IMR-90 (cell line): ENCODE measurements around the gene NIPSNAP2. TPM values are rescaled to one million over a fixed set of nuclear protein-coding genes. Genes with fewer than 3 reads are reported as not detected.

Experiments used
- ATAC-seq: fragments of 200-7000 bp; cut with Tn5 transposase; 2 replicates; pipeline ENCODE4 v1.9.1; 2020; ENCODE audit warnings: low read depth, mild to moderate bottlenecking, moderate library complexity
- BruUV-seq: library from RNA; stranded (reverse); fragments of 400-500 nt; replicated peaks from 2 replicates; lab custom pipeline; 2021; lab: Mats Ljungman, UMichigan
- CTCF ChIA-PET: fragments of 300-600 bp; formaldehyde crosslinking; extraction: SDS; loops from one replicate; lab custom pipeline; 2021; ENCODE audit warnings: antibody characterized with exemption; lab: Yijun Ruan, JAX
- POLR2A ChIA-PET: fragments of 300-600 bp; sonication (Branson Sonifier 250); formaldehyde crosslinking; loops from one replicate; lab custom pipeline; 2022; ENCODE audit warnings: antibody characterized with exemption; ENCODE audit not compliant: unreplicated experiment; lab: Charles Lee
- DNase-seq: peaks from one replicate; pipeline ENCODE4 v3.0.0; 2013
- H2AFZ ChIP-seq: replicated peaks from 2 replicates; pipeline ENCODE3; 2013; ENCODE audit warnings: low read length, mild to moderate bottlenecking; ENCODE audit not compliant: poor library complexity
- H2AK5ac ChIP-seq: 2 replicates; pipeline ENCODE4 v1.6.1; 2013; ENCODE audit warnings: low read depth, low read length, inconsistent platforms
- H2AK9ac ChIP-seq: replicated peaks from 2 replicates; pipeline ENCODE3; 2013; ENCODE audit warnings: mild to moderate bottlenecking, low read depth, low read length, moderate library complexity; ENCODE audit not compliant: poor library complexity
- H2BK120ac ChIP-seq: 2 replicates; pipeline ENCODE4 v1.6.1; 2013; ENCODE audit warnings: low read depth, low read length, inconsistent platforms
- H2BK15ac ChIP-seq: 3 replicates; pipeline ENCODE4 v1.6.1; 2013; ENCODE audit warnings: low read depth, low read length, inconsistent platforms
- H2BK20ac ChIP-seq: 2 replicates; pipeline ENCODE4 v1.6.1; 2013; ENCODE audit warnings: low read depth, mild to moderate bottlenecking, inconsistent platforms, low read length, moderate library complexity
- H2BK5ac ChIP-seq: 2 replicates; pipeline ENCODE4 v1.6.1; 2013; ENCODE audit warnings: mild to moderate bottlenecking, low read depth, low read length, inconsistent platforms; ENCODE audit not compliant: poor library complexity, severe bottlenecking
- H3K14ac ChIP-seq: replicated peaks from 2 replicates; pipeline ENCODE4 v1.6.1; 2013; ENCODE audit warnings: low read depth, low read length, inconsistent platforms
- H3K18ac ChIP-seq: 2 replicates; pipeline ENCODE4 v1.6.1; 2013; ENCODE audit warnings: low read depth, low read length, control low read depth
- H3K23ac ChIP-seq: 2 replicates; pipeline ENCODE4 v1.6.1; 2013; ENCODE audit warnings: low read depth, low read length, inconsistent platforms
- H3K27ac ChIP-seq: 2 replicates; pipeline ENCODE4 v1.5.1; 2013; ENCODE audit warnings: mild to moderate bottlenecking, control low read depth, low read length; ENCODE audit not compliant: insufficient read depth
- H3K27me3 ChIP-seq: 2 replicates; pipeline ENCODE4 v1.6.1; 2013; ENCODE audit warnings: low read length; ENCODE audit not compliant: control insufficient read depth, insufficient read depth
- H3K36me3 ChIP-seq: 2 replicates; pipeline ENCODE4 v1.6.1; 2013; ENCODE audit warnings: low read length, mixed read lengths; ENCODE audit not compliant: control insufficient read depth, insufficient read depth
- H3K4ac ChIP-seq: 2 replicates; pipeline ENCODE4 v1.6.1; 2013; ENCODE audit warnings: low read depth, low read length, inconsistent platforms
- H3K4me1 ChIP-seq: 2 replicates; pipeline ENCODE4 v1.6.1; 2013; ENCODE audit warnings: low read length, mixed read lengths; ENCODE audit not compliant: control insufficient read depth, insufficient read depth
- H3K4me2 ChIP-seq: 2 replicates; pipeline ENCODE4 v1.6.1; 2013; ENCODE audit warnings: low read depth, mild to moderate bottlenecking, control low read depth, low read length, moderate library complexity
- H3K4me3 ChIP-seq: 2 replicates; pipeline ENCODE4 v1.5.1; 2013; ENCODE audit warnings: low read depth, mild to moderate bottlenecking, control low read depth, low read length, moderate library complexity; ENCODE audit not compliant: insufficient read depth
- H3K56ac ChIP-seq: 2 replicates; pipeline ENCODE4 v1.6.1; 2013; ENCODE audit warnings: low read length, inconsistent platforms; ENCODE audit not compliant: insufficient read depth; ENCODE audit errors: extremely low read depth
- H3K79me1 ChIP-seq, 2 experiments: 2 replicates each; pipeline ENCODE4 v1.6.1; 2013; ENCODE audit warnings: low read length in 2 of 2, inconsistent platforms in 1 of 2, low read depth in 1 of 2
- H3K9ac ChIP-seq: 2 replicates; pipeline ENCODE4 v1.6.1; 2013; ENCODE audit warnings: low read depth, low read length, control low read depth
- H3K9me1 ChIP-seq: 2 replicates; pipeline ENCODE4 v1.6.1; 2013; ENCODE audit warnings: low read length, inconsistent platforms; ENCODE audit not compliant: insufficient read depth
- H3K9me3 ChIP-seq: 2 replicates; pipeline ENCODE4 v1.6.1; 2013; ENCODE audit warnings: low read length; ENCODE audit not compliant: control insufficient read depth, insufficient read depth
- H4K20me1 ChIP-seq: 2 replicates; pipeline ENCODE4 v1.6.1; 2013; ENCODE audit warnings: low read length, inconsistent platforms; ENCODE audit not compliant: insufficient read depth
- H4K5ac ChIP-seq: 2 replicates; pipeline ENCODE4 v1.6.1; 2013; ENCODE audit warnings: mild to moderate bottlenecking, low read depth, low read length, control low read depth
- H4K8ac ChIP-seq, 2 experiments: 2 replicates each; pipeline ENCODE4 v1.6.1; 2013; ENCODE audit warnings: low read depth in 2 of 2, low read length in 2 of 2, control low read depth in 1 of 2, inconsistent platforms in 1 of 2
- H4K91ac ChIP-seq: 2 replicates; pipeline ENCODE4 v1.6.1; 2013; ENCODE audit warnings: low read depth, low read length, inconsistent platforms; ENCODE audit not compliant: insufficient read depth
- CEBPB ChIP-seq: IDR thresholded peaks from 2 replicates; pipeline ENCODE4 v1.6.1; 2012; ENCODE audit warnings: low read depth, low read length, improper control_type of control experiment
- CHD1 ChIP-seq: IDR thresholded peaks from 2 replicates; pipeline ENCODE4 v1.6.1; 2012; ENCODE audit warnings: low read depth, low read length, improper control_type of control experiment
- CTCF ChIP-seq: conservative IDR thresholded peaks from 2 replicates; pipeline ENCODE4 v1.5.1; 2012; ENCODE audit warnings: mild to moderate bottlenecking, low read depth, low read length, improper control_type of control experiment
- ELK1 ChIP-seq: fragments of 150-350 bp; IDR thresholded peaks from 2 replicates; pipeline ENCODE4 v1.6.1; 2016; ENCODE audit warnings: low read depth, mild to moderate bottlenecking, low read length, moderate library complexity, borderline replicate concordance
- FOS ChIP-seq: fragments of 150-350 bp; IDR thresholded peaks from 2 replicates; pipeline ENCODE4 v1.6.1; 2016; ENCODE audit warnings: low read depth, low read length
- MAFK ChIP-seq: IDR thresholded peaks from 2 replicates; pipeline ENCODE4 v1.6.1; 2012; ENCODE audit warnings: low read depth, low read length, improper control_type of control experiment
- MAZ ChIP-seq: IDR thresholded peaks from 2 replicates; pipeline ENCODE4 v1.6.1; 2012; ENCODE audit warnings: low read depth, mild to moderate bottlenecking, low read length, improper control_type of control experiment, moderate library complexity, borderline replicate concordance
- MXI1 ChIP-seq: IDR thresholded peaks from 2 replicates; pipeline ENCODE4 v1.6.1; 2012; ENCODE audit warnings: low read depth, mild to moderate bottlenecking, low read length, moderate library complexity, borderline replicate concordance
- NFE2L2 ChIP-seq: fragments of 150-350 bp; IDR thresholded peaks from 2 replicates; pipeline ENCODE4 v1.6.1; 2016; ENCODE audit warnings: low read depth, mild to moderate bottlenecking, low read length
- POLR2A ChIP-seq: IDR thresholded peaks from 2 replicates; pipeline ENCODE4 v1.6.1; 2012; ENCODE audit warnings: mild to moderate bottlenecking, low read depth, low read length
- RAD21 ChIP-seq: IDR thresholded peaks from 2 replicates; pipeline ENCODE4 v1.6.1; 2012; ENCODE audit warnings: low read length, improper control_type of control experiment
- RFX5 ChIP-seq: IDR thresholded peaks from 2 replicates; pipeline ENCODE4 v1.8.0; 2012; ENCODE audit warnings: low read depth, mild to moderate bottlenecking, low read length, moderate library complexity
- SMC3 ChIP-seq: fragments of 150-350 bp; IDR thresholded peaks from 2 replicates; pipeline ENCODE4 v1.6.1; 2016; ENCODE audit warnings: low read depth, mild to moderate bottlenecking, antibody characterized with exemption, low read length, moderate library complexity
- USF2 ChIP-seq: fragments of 150-350 bp; IDR thresholded peaks from 2 replicates; pipeline ENCODE4 v1.6.1; 2017; ENCODE audit warnings: mild to moderate bottlenecking, antibody characterized with exemption, low read length, low read depth
- WGBS, 2 experiments: methylation state at CpG; one replicate each; pipeline versions ENCODE4 v1.1.5 to v1.1.7; 2013; ENCODE audit warnings: missing lambda C conversion rate in 2 of 2; ENCODE audit not compliant: insufficient read length in 1 of 2; ENCODE audit errors: extremely low coverage in 2 of 2; 5-methylcytosine and 5-hydroxymethylcytosine counted together
- dilution Hi-C: fragments of 300-500 bp; cut with HindIII; formaldehyde crosslinking; loops from one replicate; pipeline ENCODE4 v1.14.3; 2018; ENCODE audit warnings: low sequenced_read_pairs; ENCODE audit not compliant: unreplicated experiment
- in situ Hi-C: fragments of 300-500 bp; cut with MboI; formaldehyde crosslinking; loops from 3 replicates; pipeline ENCODE4 v1.14.3; 2019; ENCODE audit warnings: low sequenced_read_pairs, inconsistent platforms, mixed read lengths
- intact Hi-C: fragments of 100-400 bp; cut with micrococcal nuclease; formaldehyde crosslinking; loops from 2 replicates; pipeline ENCODE4 v1.10.0; 2022
- polyA plus RNA-seq, 3 experiments: library from polyadenylated mRNA; depleted of rRNA; stranded (reverse); fragments of >200 nt; gene quantifications; 2 replicates each; pipeline ENCODE4 v1.2.3, GENCODE V29; 2012; ENCODE audit warnings: low replicate concordance in 1 of 3
- total RNA-seq: library from RNA; depleted of rRNA; stranded (reverse); fragments of >200 nt; gene quantifications from 2 replicates; pipeline ENCODE4 v1.2.3, GENCODE V29; 2012

The NIPSNAP2 gene
- total and polyA plus RNA-seq, 2 of the 4 experiments (the other 2 are of a cell fraction), result 33.7 to 42.8 TPM

- Histone ChIP-seq H3K9ac (no peak overlapping the region), H4K91ac (no peak overlapping the region), H2AK5ac (no peak overlapping the region), H3K9me3 (no peaks in the 10 kb centered on the region), H2AK9ac (no peak overlapping the region), H3K14ac (no peak overlapping the region), H2BK5ac (no peak overlapping the region), H3K27me3 (no peaks in the 10 kb centered on the region), H3K4me2 (no peak overlapping the region), H2AFZ (no peak overlapping the region), H3K79me1 (no peaks in the 10 kb centered on the region), H3K4me1 (no peaks in the 10 kb centered on the region), H3K4me3 (no peak overlapping the region), H3K4ac (no peak overlapping the region), H3K9me1 (peaks cover 3% of the 10 kb centered on the region; the same call in 1 of the 2 replicates), H3K23ac (no peak overlapping the region), H3K36me3 (peaks cover 37% of the 10 kb centered on the region), H3K27ac (no peak overlapping the region), H4K5ac (no peak overlapping the region), H4K8ac (no peak overlapping the region), H2BK120ac (no peak overlapping the region), H4K20me1 (no peaks in the 10 kb centered on the region), H2BK20ac (no peak overlapping the region), H2BK15ac (no peak overlapping the region), H3K18ac (no peak overlapping the region), H3K56ac (no peak overlapping the region)
- CTCF ChIA-PET, result no interaction called here
- BruUV-seq, result no TSS peak
- no peak for ATAC-seq
- DNase-seq, result no peak
- in situ Hi-C loops (no loop called here), intact Hi-C loops (no loop called here), dilution Hi-C loops (no loop called here)
- POLR2A ChIA-PET, result no interaction called here
- WGBS, 2 experiments, result 100% methylated on average over 2 of the region's 8 CpGs; no CpG with 5 or more reads in 1 of the 2 experiments
- TF ChIP-seq MXI1 (no peak), MAZ (no peak), RAD21 (no peak), CHD1 (no peak), NFE2L2 (no peak), CTCF (no peak), ELK1 (no peak), USF2 (no peak), FOS (no peak), POLR2A (no peak), CEBPB (no peak), SMC3 (no peak), MAFK (no peak), RFX5 (no peak)
Measured at GRCh38 chr7:55996856-55997500, 32.6 kb downstream of the NIPSNAP2 start.
